ENCODE results near the gene ANO9.

DNA sequence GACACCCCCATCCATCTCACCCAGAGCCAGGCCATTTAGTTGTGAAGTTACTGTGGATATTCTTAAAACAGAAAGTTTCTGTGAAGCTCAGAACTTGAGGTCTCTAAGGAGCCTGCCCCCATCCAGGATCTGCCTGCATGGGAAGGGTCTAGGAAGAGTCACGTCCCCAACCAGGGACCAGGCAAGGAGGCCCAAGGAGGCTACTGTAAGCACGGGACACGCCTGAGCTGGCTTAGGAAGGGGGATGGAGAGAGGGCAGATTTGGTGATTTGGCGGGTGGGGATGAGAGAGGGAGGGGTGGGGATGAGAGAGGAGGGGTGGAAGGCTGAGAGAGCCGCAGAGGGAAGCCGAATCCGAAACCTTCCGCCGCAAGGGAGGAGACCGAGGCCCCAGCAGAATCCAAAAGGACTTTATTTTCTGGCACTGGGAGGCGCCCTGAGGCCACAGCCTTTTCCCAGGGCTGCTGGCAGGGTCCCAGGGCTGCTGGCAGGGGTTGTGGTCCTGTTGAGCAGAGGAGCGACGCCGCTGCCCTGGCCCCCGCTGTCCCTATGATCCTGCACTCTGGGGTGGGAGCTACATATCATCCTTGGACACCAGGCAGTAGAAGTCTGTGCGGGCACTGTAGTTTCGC, 36.4 kb downstream of the ANO9 start:
- TF ChIP-seq CTCF (IDR thresholded peaks at IDR 0.05; ENCODE audit: low read length) = no peak
- no peak for TF ChIP-seq EZH2 (IDR thresholded peaks at IDR 0.05; ENCODE audit: borderline replicate concordance, low read length)

All from OCI-LY1 (cell line).